A673 (cell line): ENCODE results near the gene AHNAK2.

Source experiments
- EZH2 ChIP-seq: fragments of 200-600 bp; sonication (generic); IDR thresholded peaks from 2 replicates; pipeline ENCODE4 v1.6.1; 2017; ENCODE audit warnings: borderline replicate concordance, low read depth, mild to moderate bottlenecking, mixed read lengths, antibody characterized with exemption, low read length; ENCODE audit not compliant: poor library complexity, severe bottlenecking
- TF ChIP-seq, protein P1 (sequence below): fragments of 300-800, 200-600 bp; sonication (generic); conservative IDR thresholded peaks from 2 replicates; pipeline ENCODE4 v1.5.1; 2017; ENCODE audit warnings: low read depth, mild to moderate bottlenecking, antibody characterized with exemption, low read length, moderate library complexity, mixed read lengths

DNA sequence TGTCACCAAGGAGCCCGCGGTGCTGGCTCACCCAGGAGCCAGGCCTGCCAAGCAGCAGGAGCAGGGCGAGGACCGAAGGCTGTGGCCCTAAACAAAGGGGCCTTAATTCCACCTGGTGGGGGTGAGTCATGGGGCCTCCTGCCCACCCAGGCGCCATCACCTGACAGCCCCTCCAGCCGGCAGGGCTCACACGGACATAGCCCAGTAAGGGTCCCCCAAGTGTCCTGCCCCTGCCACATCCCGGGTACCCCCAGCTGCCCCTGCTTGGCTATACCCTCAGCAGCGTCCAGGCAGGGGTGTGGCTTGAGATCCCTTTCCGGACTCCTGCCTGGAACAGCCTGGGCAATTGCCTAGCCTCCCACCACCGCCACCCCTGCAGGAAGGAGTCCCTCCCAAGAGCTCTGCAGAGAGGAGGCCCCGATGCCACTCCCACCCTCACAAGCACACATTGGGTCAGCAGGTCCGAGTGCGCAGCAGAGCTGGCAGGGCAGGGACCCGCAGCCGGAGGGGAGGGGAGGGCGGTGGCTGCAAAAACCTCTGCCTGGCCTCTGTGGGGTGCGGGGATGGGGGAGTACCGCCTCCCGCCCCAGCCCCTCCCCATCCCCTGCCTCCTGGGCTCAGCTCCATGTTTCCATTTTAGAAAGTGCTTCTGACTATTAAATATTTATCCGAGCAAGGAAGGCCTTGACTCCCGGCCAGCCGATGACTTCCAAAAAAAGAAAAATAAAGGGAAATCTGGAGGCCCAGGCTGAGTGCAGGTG is 4.6 kb downstream of the AHNAK2 start:
- TF ChIP-seq, protein P1, sequence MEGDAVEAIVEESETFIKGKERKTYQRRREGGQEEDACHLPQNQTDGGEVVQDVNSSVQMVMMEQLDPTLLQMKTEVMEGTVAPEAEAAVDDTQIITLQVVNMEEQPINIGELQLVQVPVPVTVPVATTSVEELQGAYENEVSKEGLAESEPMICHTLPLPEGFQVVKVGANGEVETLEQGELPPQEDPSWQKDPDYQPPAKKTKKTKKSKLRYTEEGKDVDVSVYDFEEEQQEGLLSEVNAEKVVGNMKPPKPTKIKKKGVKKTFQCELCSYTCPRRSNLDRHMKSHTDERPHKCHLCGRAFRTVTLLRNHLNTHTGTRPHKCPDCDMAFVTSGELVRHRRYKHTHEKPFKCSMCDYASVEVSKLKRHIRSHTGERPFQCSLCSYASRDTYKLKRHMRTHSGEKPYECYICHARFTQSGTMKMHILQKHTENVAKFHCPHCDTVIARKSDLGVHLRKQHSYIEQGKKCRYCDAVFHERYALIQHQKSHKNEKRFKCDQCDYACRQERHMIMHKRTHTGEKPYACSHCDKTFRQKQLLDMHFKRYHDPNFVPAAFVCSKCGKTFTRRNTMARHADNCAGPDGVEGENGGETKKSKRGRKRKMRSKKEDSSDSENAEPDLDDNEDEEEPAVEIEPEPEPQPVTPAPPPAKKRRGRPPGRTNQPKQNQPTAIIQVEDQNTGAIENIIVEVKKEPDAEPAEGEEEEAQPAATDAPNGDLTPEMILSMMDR: no peak
- no peak for TF ChIP-seq EZH2
